Measurements from ENCODE around the gene SEMA4C. TPM values are rescaled to one million over a fixed set of nuclear protein-coding genes. Genes with fewer than 3 reads are reported as not detected.

Gene SEMA4C
- total and polyA plus RNA-seq, 11 donors: 11.7 to 29.6 (median 20.6) TPM

DNA sequence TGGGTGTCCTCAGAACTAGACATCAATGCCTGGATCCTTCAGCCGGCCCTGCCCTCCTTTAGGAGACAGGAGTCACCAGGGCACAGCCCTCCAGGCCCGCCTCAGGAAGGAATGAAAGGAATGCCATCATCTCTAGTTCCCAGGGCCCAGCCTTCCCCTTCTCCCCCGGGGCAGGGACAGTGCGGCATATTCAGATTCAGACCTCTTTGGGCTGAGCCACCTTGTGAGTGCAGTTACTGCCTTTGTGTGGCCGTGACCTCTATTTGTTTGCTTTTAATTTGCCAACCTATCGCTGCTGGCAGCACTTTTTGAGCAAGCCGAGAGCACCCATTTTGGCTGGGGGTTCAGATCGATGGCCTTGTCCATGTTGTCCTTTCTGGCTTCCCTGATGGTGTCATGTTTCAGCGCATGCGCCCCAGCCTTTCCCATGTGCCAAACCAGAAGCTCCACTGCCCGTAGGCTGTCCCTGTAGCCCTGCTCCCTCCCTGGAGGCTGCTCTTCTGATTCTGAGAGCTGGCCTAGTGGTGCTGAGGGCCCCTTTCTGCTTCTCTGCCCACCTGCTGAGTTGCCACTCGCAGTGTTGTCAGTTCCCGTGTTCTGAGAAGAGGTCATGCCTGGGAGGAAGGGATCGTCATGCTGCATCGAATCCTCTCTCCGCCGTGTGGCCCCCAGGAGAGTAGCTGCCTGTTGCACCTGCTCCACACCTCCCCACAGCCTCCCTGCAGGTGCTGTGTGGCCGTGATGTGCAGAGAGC lies 36.9 kb downstream of the SEMA4C start:
- H3K4me1 ChIP-seq: peaks cover 0 to 24% (median 11%) of the 10 kb centered on the region in 12 donors
- TF ChIP-seq, protein P1, sequence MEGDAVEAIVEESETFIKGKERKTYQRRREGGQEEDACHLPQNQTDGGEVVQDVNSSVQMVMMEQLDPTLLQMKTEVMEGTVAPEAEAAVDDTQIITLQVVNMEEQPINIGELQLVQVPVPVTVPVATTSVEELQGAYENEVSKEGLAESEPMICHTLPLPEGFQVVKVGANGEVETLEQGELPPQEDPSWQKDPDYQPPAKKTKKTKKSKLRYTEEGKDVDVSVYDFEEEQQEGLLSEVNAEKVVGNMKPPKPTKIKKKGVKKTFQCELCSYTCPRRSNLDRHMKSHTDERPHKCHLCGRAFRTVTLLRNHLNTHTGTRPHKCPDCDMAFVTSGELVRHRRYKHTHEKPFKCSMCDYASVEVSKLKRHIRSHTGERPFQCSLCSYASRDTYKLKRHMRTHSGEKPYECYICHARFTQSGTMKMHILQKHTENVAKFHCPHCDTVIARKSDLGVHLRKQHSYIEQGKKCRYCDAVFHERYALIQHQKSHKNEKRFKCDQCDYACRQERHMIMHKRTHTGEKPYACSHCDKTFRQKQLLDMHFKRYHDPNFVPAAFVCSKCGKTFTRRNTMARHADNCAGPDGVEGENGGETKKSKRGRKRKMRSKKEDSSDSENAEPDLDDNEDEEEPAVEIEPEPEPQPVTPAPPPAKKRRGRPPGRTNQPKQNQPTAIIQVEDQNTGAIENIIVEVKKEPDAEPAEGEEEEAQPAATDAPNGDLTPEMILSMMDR (IDR thresholded peaks at IDR 0.05): no peak
- TF ChIP-seq POLR2A (IDR thresholded peaks at IDR 0.05): no peak
- intact Hi-C loops (cut with DNase I): no loop called here
- H3K27ac ChIP-seq: peak overlapping the region in 8 of 12 donors; percentile 8 to 62 (median 43)
- 40 to 56% (median 47%) methylated on average over 17 to 18 of the region's 18 CpGs for WGBS, 4 donors
- H3K4me3 ChIP-seq: no peak overlapping the region
- H3K27me3 ChIP-seq: no peaks in the 10 kb centered on the region
- H3K36me3 ChIP-seq: peaks cover 0 to 85% (median 73%) of the 10 kb centered on the region in 9 donors
- no peaks in the 10 kb centered on the region for H3K9me3 ChIP-seq
- ATAC-seq (peak; percentile 63 to 88 (median 86)), DNase-seq (peak; percentile 64 to 82 (median 76))

DNA sequence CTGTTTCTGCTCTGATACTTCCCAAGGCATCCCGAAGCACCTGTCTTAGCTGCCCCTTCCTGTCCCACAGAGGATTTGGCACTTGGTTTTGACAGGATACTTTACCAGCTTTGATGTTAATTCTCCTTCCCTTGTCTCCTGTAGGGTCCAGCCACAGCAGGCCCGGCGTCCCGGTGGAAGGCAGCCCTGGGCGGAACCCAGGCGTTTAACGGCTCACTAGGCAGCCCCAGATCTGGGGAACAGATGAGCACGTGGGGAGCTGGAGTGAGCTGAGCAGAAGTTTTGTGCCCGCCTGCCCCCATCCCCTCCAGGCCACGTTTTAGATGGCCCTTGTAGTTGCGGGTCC lies 37.5 kb downstream of the SEMA4C start:
- H3K4me3 ChIP-seq: no peak overlapping the region
- H3K27ac ChIP-seq: peak overlapping the region in 8 of 12 donors; percentile 8 to 59 (median 34)
- ATAC-seq: no peak
- TF ChIP-seq, protein P1 (IDR thresholded peaks at IDR 0.05): no peak
- intact Hi-C loops (cut with DNase I): no loop called here
- peaks cover 0 to 24% (median 11%) of the 10 kb centered on the region in 12 donors for H3K4me1 ChIP-seq
- H3K27me3 ChIP-seq: no peaks in the 10 kb centered on the region
- no peak for DNase-seq
- H3K36me3 ChIP-seq: peaks cover 0 to 85% (median 74%) of the 10 kb centered on the region in 9 donors
- H3K9me3 ChIP-seq: no peaks in the 10 kb centered on the region
- WGBS, 4 donors: 68 to 80% (median 74%) methylated on average over 7 to 11 of the region's 11 CpGs

DNA sequence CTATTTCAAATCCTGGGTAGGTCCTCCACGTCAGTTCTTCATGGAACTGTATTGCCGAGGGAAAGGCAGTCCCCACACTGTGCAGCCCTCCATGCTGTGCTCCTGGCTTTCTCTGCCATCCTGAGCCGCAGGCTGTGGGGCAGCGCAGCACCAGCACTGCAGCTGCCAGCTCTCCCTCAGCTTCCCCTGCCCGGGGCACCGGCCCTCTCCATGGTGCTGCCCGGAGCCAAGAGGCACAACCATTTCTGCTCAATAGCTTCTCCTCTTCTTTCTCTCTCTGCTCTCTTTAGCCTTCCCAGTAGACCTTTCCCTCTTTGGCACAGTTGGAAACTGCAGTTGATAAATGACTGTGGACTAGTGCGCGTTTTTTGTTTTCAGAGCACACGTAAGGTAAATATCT lies 38.2 kb downstream of the SEMA4C start:
- intact Hi-C loops (cut with DNase I): no loop called here
- H3K36me3 ChIP-seq: peaks cover 0 to 87% (median 74%) of the 10 kb centered on the region in 9 donors
- no peak for TF ChIP-seq POLR2A (IDR thresholded peaks at IDR 0.05)
- TF ChIP-seq, protein P1 (IDR thresholded peaks at IDR 0.05): no peak
- DNase-seq: no peak
- WGBS, 4 donors: 67 to 75% (median 70%) methylated on average over 10 of the region's 10 CpGs
- H3K4me1 ChIP-seq: peaks cover 0 to 24% (median 11%) of the 10 kb centered on the region in 12 donors
- H3K4me3 ChIP-seq: no peak overlapping the region
- ATAC-seq: peak; percentile 18 to 77 (median 64)
- H3K27me3 ChIP-seq: no peaks in the 10 kb centered on the region
- no peaks in the 10 kb centered on the region for H3K9me3 ChIP-seq
- H3K27ac ChIP-seq: peak overlapping the region in 1 of 12 donors; percentile 51

DNA sequence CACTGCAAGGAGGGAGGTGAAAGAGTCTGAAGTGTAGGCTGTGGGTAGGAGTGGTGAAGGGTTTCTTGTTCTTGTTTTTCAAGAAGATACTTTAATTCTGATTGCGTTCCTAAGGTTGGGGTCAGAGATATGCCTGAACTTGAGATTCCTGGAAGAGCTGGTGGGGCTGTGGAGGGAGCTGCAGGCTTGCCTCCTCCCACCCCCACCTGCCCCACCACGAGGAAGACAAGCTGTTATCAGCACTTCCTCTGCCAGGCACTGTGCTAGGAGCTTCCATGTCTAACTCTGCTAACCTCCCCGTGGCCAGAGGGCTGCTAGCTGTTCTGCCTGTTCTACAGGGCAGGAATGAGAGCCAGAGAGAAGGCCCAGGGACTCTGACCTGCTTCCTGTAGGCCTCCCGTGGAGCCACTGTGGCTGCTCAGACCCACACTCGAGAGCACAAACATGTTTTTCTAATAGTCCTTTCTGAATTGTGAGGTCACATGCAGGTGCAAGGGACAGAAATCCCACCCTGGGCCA lies 39.8 kb downstream of the SEMA4C start:
- H3K4me1 ChIP-seq: peaks cover 0 to 24% (median 11%) of the 10 kb centered on the region in 12 donors
- no peak overlapping the region for H3K4me3 ChIP-seq
- intact Hi-C loops (cut with DNase I): no loop called here
- no peak overlapping the region for H3K27ac ChIP-seq
- no peak for ATAC-seq
- TF ChIP-seq, protein P1 (IDR thresholded peaks at IDR 0.05): no peak
- no peak for TF ChIP-seq POLR2A (IDR thresholded peaks at IDR 0.05)
- WGBS, 4 donors: 38 to 62% (median 56%) methylated on average over 3 to 5 of the region's 5 CpGs
- peaks cover 0 to 96% (median 86%) of the 10 kb centered on the region in 9 donors for H3K36me3 ChIP-seq
- no peaks in the 10 kb centered on the region for H3K27me3 ChIP-seq
- no peaks in the 10 kb centered on the region for H3K9me3 ChIP-seq
- DNase-seq: no peak

Measured in heart left ventricle (tissue), 16 donors.